Stomach (tissue), 9 donors: ENCODE data around the gene TBC1D3I. TPM values are rescaled to one million over a fixed set of nuclear protein-coding genes. Genes with fewer than 3 reads are reported as not detected.
A peak's percentile ranks its signal among the peaks of the same experiment; 100 is the strongest.
"Not testable (repeated sequence)": the region's sequence is repeated elsewhere in the genome, so short reads cannot be mapped to it uniquely, and the experiment has no call there.

ENCODE experiments used
- DNase-seq, 2 donors: peaks; one replicate each; pipeline versions ENCODE4 v3.0.0 to v3.0.0-alpha.2; 2013 to 2019
- H3K27ac ChIP-seq, 5 donors: fragments of 200-600 bp in 4 of 5; sonication (generic) in 4 of 5; one replicate each; pipeline ENCODE4 v1.5.1; 2013 to 2019; ENCODE audit warnings: mild to moderate bottlenecking in 1 of 5, moderate library complexity in 1 of 5
- H3K27me3 ChIP-seq, 3 donors: fragments of 200-600 bp; sonication (generic); one replicate each; pipeline ENCODE4 v1.5.1; 2017 to 2019; ENCODE audit warnings: mixed run types in 1 of 3
- H3K36me3 ChIP-seq, 4 donors: fragments of 200-600 bp; sonication (generic); 1 replicate in 3 of 4; 2 replicates in 1 of 4; pipeline ENCODE4 v1.5.1; 2016 to 2019
- H3K4me1 ChIP-seq, 4 donors: fragments of 200-600 bp; sonication (generic); one replicate each; pipeline ENCODE4 v1.5.1; 2016 to 2019
- H3K4me3 ChIP-seq, 4 donors: fragments of 200-600 bp; sonication (generic) in 3 of 4; one replicate each; pipeline ENCODE4 v1.5.1; 2016 to 2019; ENCODE audit warnings: mild to moderate bottlenecking in 1 of 4
- H3K9me3 ChIP-seq, 4 donors: fragments of 200-600 bp; sonication (generic); one replicate each; pipeline ENCODE4 v1.5.1; 2016 to 2019
- CTCF ChIP-seq, 7 experiments: fragments of 450-650 bp in 4 of 7; fragments of 200-600 bp in 3 of 7; sonication (generic) in 3 of 7; IDR thresholded peaks; one replicate each; pipeline ENCODE4 v1.5.1; 2016 to 2019; ENCODE audit warnings: antibody characterized with exemption in 7 of 7, control low read depth in 2 of 7, mild to moderate bottlenecking in 1 of 7
- EP300 ChIP-seq: sonication (generic); formaldehyde crosslinking; IDR thresholded peaks from one replicate; pipeline ENCODE4 v1.6.1; 2017; ENCODE audit warnings: antibody characterized with exemption
- POLR2A ChIP-seq, 4 donors: fragments of 450-650 bp; IDR thresholded peaks; one replicate each; pipeline ENCODE4 v1.6.1; 2016; ENCODE audit warnings: antibody characterized with exemption in 4 of 4, control low read depth in 2 of 4, mild to moderate bottlenecking in 1 of 4, moderate library complexity in 1 of 4
- POLR2AphosphoS5 ChIP-seq, 3 donors: sonication (generic); formaldehyde crosslinking; IDR thresholded peaks; one replicate each; pipeline ENCODE4 v1.6.1; 2016; ENCODE audit warnings: antibody characterized with exemption in 3 of 3
- WGBS, 5 donors: extraction: QIAGEN DNeasy Blood & Tissue Kit in 3 of 5; methylation state at CpG; one replicate each; pipeline versions ENCODE4 v1.1.5 to v1.1.7; 2013 to 2018; 5-methylcytosine and 5-hydroxymethylcytosine counted together
- intact Hi-C: fragments of 100-400 bp; cut with DNase I; formaldehyde crosslinking; loops from one replicate; pipeline ENCODE4 v1.15.1; 2023; ENCODE audit warnings: low total_unique reads
- polyA plus RNA-seq, 3 donors: library from polyadenylated mRNA; stranded (reverse); fragments of 200-250 nt; gene quantifications; one replicate each; pipeline ENCODE4 v1.2.3, GENCODE V29; 2013
- total RNA-seq, 5 donors: library from RNA; depleted of rRNA; stranded (reverse); fragments of >200 nt; gene quantifications; one replicate each; pipeline versions ENCODE4 v1.1.0 to v1.2.3, GENCODE V29; 2014 to 2016
- donor health status: healthy with polysubstance abuse.
- donor health status: Bipolar disorder and iron deficiency.
- donor health status: healthy.

TBC1D3I gene
- total and polyA plus RNA-seq, 8 donors, result 0.65 to 5.8 TPM; not detected in 6

DNA sequence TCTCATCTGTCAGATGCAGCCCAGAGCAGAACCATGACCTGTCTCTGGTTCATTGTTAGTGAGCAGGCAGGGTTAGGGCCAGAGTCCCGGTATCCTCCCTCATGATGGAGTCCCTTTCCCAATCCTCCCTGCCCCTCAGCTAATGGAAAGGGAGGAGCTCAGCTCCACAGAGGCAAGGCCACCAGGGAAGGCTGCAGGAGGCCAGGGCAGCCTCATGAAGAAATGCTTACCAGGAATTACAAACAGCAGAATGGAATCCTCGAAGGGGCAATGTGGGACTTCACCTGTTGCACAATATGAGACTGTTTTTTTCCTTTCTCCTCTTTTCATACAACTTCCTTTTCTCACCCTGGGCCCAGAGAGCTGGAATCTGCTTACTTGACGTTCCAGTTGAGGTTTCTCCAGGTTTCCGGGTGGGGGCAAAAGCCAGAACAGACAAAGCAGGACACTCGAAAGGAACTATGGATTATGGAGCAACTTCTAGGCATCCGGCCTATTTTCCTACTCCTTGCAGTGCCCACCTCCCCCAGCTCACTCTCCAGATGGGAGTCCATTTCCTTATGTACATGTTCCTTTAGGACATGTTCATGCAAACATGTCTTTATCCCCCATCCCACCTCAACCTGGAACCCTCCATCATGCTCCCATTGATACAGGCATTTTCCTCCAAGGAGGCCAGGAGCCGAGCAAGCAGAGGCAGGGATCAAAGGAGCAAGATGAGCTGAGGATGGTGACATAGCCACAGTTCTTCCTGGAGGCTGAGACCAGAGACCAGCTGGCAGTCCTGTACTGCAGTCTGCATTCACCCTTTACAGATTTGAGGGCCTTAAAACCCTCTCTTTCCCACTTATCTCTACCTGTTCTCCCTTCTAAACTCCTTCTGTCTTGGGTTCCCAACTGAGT, 48.7 kb downstream of the TBC1D3I start:
- peaks cover 0 to 19% (median 0%) of the 10 kb centered on the region in 3 donors for H3K27me3 ChIP-seq
- H3K4me3 ChIP-seq, H3K4me1 ChIP-seq, H3K36me3 ChIP-seq, intact Hi-C loops, H3K27ac ChIP-seq, DNase-seq: not testable (repeated sequence)
- 73 to 87% (median 83%) methylated on average over 7 of the region's 7 CpGs for WGBS, 5 donors
- H3K9me3 ChIP-seq, result peaks cover 0 to 17% (median 5%) of the 10 kb centered on the region in 4 donors

DNA sequence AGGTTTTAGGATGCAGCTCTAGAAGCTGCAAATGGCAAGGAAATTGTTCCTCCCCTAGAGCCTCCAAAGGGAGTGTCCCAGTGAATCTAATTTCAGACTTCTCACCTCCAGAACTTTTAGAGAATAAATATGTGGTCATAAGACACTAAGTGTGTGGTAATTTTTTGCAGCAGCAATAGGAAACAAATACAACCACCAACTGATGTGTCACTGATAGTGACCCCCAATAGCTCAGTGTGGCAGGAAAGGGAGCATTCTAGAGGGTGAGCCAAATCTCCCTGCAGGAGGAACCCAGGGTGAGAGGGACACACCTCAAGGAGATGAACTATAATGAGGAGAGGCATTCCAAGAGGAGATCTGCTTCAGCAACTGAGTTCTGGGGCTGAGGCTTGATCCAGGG, 49.5 kb downstream of the TBC1D3I start:
- peaks cover 0 to 19% (median 0%) of the 10 kb centered on the region in 3 donors for H3K27me3 ChIP-seq
- no peak for TF ChIP-seq POLR2A (IDR thresholded peaks at IDR 0.05)
- no peak for TF ChIP-seq POLR2AphosphoS5 (IDR thresholded peaks at IDR 0.05)
- TF ChIP-seq CTCF (IDR thresholded peaks at IDR 0.05), result no peak
- TF ChIP-seq EP300, result no peak
- no peak for DNase-seq
- no peak overlapping the region for H3K4me3 ChIP-seq
- peaks cover 0 to 17% (median 5%) of the 10 kb centered on the region in 4 donors for H3K9me3 ChIP-seq
- peaks cover 0 to 5% (median 0%) of the 10 kb centered on the region in 4 donors for H3K4me1 ChIP-seq
- intact Hi-C loops, result no loop called here
- no peak overlapping the region for H3K27ac ChIP-seq
- no peaks in the 10 kb centered on the region for H3K36me3 ChIP-seq

DNA sequence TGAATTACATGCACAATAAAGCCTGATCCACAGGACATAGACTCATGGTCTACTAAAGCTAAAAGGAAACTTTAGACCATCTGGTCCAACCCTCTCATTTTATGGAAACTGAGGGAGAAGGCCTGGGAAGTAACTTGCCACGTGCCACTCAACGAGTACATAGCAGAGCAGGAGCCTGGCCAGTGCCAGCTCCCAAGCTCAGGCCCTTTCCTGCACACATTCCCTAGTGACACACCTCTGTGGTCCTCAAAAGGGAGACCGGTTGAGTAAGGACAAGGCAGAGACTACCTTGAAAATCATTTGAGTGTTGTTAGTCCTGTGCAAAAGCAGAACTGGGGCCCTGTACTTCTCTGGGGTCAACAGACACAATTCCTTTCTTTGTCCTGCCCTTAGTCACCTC, 50.7 kb downstream of the TBC1D3I start:
- TF ChIP-seq POLR2A (IDR thresholded peaks at IDR 0.05), result no peak
- no peak for TF ChIP-seq CTCF (IDR thresholded peaks at IDR 0.05)
- no peak for TF ChIP-seq POLR2AphosphoS5 (IDR thresholded peaks at IDR 0.05)
- TF ChIP-seq EP300, result no peak
- Histone ChIP-seq H3K36me3 (no peaks in the 10 kb centered on the region), H3K4me1 (peaks cover 0 to 5% (median 0%) of the 10 kb centered on the region in 4 donors), H3K4me3 (no peak overlapping the region), H3K27me3 (peaks cover 0 to 19% (median 0%) of the 10 kb centered on the region in 3 donors), H3K9me3 (peaks cover 0 to 7% (median 2%) of the 10 kb centered on the region in 4 donors), H3K27ac (no peak overlapping the region)
- WGBS, 5 donors, result 57 to 73% (median 68%) methylated on average over 3 of the region's 3 CpGs
- intact Hi-C loops, result no loop called here
- no peak for DNase-seq

- Histone ChIP-seq H3K27me3 (peaks cover 0 to 14% (median 0%) of the 10 kb centered on the region in 3 donors), H3K4me3 (no peak overlapping the region), H3K9me3 (peaks cover 0 to under 1% (median 0%) of the 10 kb centered on the region in 4 donors), H3K36me3 (no peaks in the 10 kb centered on the region), H3K4me1 (peaks cover 0 to 5% (median 0%) of the 10 kb centered on the region in 4 donors), H3K27ac (no peak overlapping the region)
- DNase-seq, result no peak
- intact Hi-C loops, result no loop called here
- 81 to 93% (median 86%) methylated on average over 3 of the region's 3 CpGs for WGBS, 5 donors
- TF ChIP-seq CTCF (IDR thresholded peaks at IDR 0.05) (no peak), POLR2AphosphoS5 (IDR thresholded peaks at IDR 0.05) (no peak)
Observed at GRCh38 chr17:36212966-36213365, 51.4 kb downstream of the TBC1D3I start.

DNA sequence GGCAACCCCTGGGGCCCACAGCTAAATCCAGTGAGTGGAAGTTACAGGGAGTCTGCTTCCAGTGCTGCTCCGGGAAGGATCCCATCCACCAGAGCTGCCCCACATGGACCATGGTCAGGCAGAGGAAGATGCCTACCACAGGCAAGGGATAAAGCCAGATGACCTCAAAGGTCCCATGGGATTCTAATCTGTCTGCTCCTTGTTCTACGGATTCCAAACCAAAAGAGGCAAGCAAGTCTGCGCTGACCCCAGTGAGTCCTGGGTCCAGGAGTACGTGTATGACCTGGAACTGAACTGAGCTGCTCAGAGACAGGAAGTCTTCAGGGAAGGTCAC, 52.1 kb downstream of the TBC1D3I start:
- WGBS, 5 donors, result 39 to 74% (median 41%) methylated on average over 3 to 4 of the region's 4 CpGs
- DNase-seq, result no peak
- Histone ChIP-seq H3K27me3 (peaks cover 0 to 11% (median 0%) of the 10 kb centered on the region in 3 donors), H3K4me3 (no peak overlapping the region), H3K4me1 (peaks cover 0 to 5% (median 0%) of the 10 kb centered on the region in 4 donors), H3K27ac (peak overlapping the region in 1 of 5 donors; percentile 28), H3K36me3 (no peaks in the 10 kb centered on the region), H3K9me3 (no peaks in the 10 kb centered on the region)
- TF ChIP-seq EP300 (no peak), POLR2A (IDR thresholded peaks at IDR 0.05) (no peak), CTCF (IDR thresholded peaks at IDR 0.05) (no peak), POLR2AphosphoS5 (IDR thresholded peaks at IDR 0.05) (no peak)
- intact Hi-C loops, result no loop called here

GRCh38 chr17:36211484-36212271, 52.7 kb downstream of the TBC1D3I start:
- WGBS, 5 donors, result 36 to 62% (median 53%) methylated on average over 5 to 10 of the region's 10 CpGs
- H3K27me3 ChIP-seq, result peaks cover 0 to 11% (median 0%) of the 10 kb centered on the region in 3 donors
- H3K27ac ChIP-seq, result peak overlapping the region in 2 of 5 donors; percentile 17 to 28
- H3K36me3 ChIP-seq, intact Hi-C loops, H3K9me3 ChIP-seq, H3K4me1 ChIP-seq, H3K4me3 ChIP-seq: not testable (repeated sequence)
- peak in 1 of 2 donors; percentile 23 for DNase-seq
